Esophagus squamous epithelium (tissue), 5 donors: ENCODE data around the gene BICRAL. TPM values are rescaled to one million over a fixed set of nuclear protein-coding genes. Genes with fewer than 3 reads are reported as not detected.

Experiments
- DNase-seq: peaks from one replicate; lab custom pipeline; 2025; lab: John Stamatoyannopoulos, UW
- H3K27ac ChIP-seq, 4 donors: fragments of 200-600 bp; sonication (generic); one replicate each; pipeline ENCODE4 v1.5.1; 2016 to 2019; ENCODE audit warnings: mild to moderate bottlenecking in 1 of 4
- H3K27me3 ChIP-seq, 4 donors: fragments of 200-600 bp; sonication (generic); 1 replicate in 3 of 4; 2 replicates in 1 of 4; pipeline versions ENCODE4 v1.5.1 to v1.6.0; 2017 to 2021; ENCODE audit warnings: antibody characterized with exemption in 1 of 4
- H3K36me3 ChIP-seq, 3 donors: fragments of 200-600 bp; sonication (generic); one replicate each; pipeline ENCODE4 v1.5.1; 2016 to 2019
- H3K4me1 ChIP-seq, 3 donors: fragments of 200-600 bp; sonication (generic); one replicate each; pipeline ENCODE4 v1.5.1; 2017 to 2019
- H3K4me3 ChIP-seq, 4 donors: fragments of 200-600 bp; sonication (generic); 1 replicate in 3 of 4; 2 replicates in 1 of 4; pipeline ENCODE4 v1.5.1; 2016 to 2019; ENCODE audit warnings: mild to moderate bottlenecking in 2 of 4, moderate library complexity in 1 of 4
- H3K9me3 ChIP-seq, 3 donors: fragments of 200-600 bp; sonication (generic); one replicate each; pipeline ENCODE4 v1.5.1; 2016 to 2019
- CTCF ChIP-seq, 6 experiments: fragments of 450-650 bp in 4 of 6; fragments of 200-600 bp in 2 of 6; sonication (generic) in 2 of 6; IDR thresholded peaks; one replicate each; pipeline ENCODE4 v1.5.1; 2016 to 2019; ENCODE audit warnings: antibody characterized with exemption in 6 of 6, mild to moderate bottlenecking in 4 of 6, moderate library complexity in 4 of 6
- POLR2A ChIP-seq, 4 donors: fragments of 450-650 bp; IDR thresholded peaks; one replicate each; pipeline ENCODE4 v1.6.1; 2017; ENCODE audit warnings: antibody characterized with exemption in 4 of 4, mild to moderate bottlenecking in 4 of 4, moderate library complexity in 3 of 4
- WGBS, 2 donors: methylation state at CpG; one replicate each; pipeline ENCODE4 v1.1.5; 2018; 5-methylcytosine and 5-hydroxymethylcytosine counted together
- intact Hi-C: fragments of 100-400 bp; cut with DNase I; formaldehyde crosslinking; loops from one replicate; pipeline ENCODE4 v1.15.0; 2022
- total RNA-seq, 4 donors: library from RNA; depleted of rRNA; stranded (reverse); fragments of >200 nt; gene quantifications; one replicate each; pipeline ENCODE4 v1.1.0, GENCODE V29; 2016
- donor health status: DM: yes; HTN: yes; CAD: no.

The BICRAL gene
- total RNA-seq, 4 donors from 2014 or later, result 5.8 to 13.9 (median 8.9) TPM

GRCh38 chr6:42909835-42910234 is 128.0 kb downstream of the BICRAL start:
- no peak for DNase-seq
- Histone ChIP-seq H3K9me3 (no peaks in the 10 kb centered on the region), H3K4me3 (no peak overlapping the region), H3K27me3 (peaks cover 0 to 22% (median 0%) of the 10 kb centered on the region in 4 donors), H3K27ac (no peak overlapping the region), H3K4me1 (peaks cover 3 to 11% (median 6%) of the 10 kb centered on the region in 3 donors), H3K36me3 (no peaks in the 10 kb centered on the region)
- WGBS, 2 donors, result 82 to 100% methylated on average over 4 to 10 of the region's 10 CpGs
- intact Hi-C loops, result loop anchor here (10.0 kb wide), 1 partner anchor 235 kb away; no protein-coding TSS in a partner anchor
- TF ChIP-seq POLR2A (IDR thresholded peaks at IDR 0.05) (no peak), CTCF (IDR thresholded peaks at IDR 0.05) (no peak)

- intact Hi-C loops, result no loop called here
- H3K27me3 ChIP-seq, result peaks cover 0 to 32% (median 0%) of the 10 kb centered on the region in 4 donors
- peak overlapping the region in 3 of 4 donors; percentile 20 to 57 (median 25) for H3K4me3 ChIP-seq
- H3K4me1 ChIP-seq, result peaks cover 3 to 11% (median 6%) of the 10 kb centered on the region in 3 donors
- no peak for DNase-seq
- 34 to 63% methylated on average over 5 to 6 of the region's 49 CpGs for WGBS, 2 donors
- no peaks in the 10 kb centered on the region for H3K36me3 ChIP-seq
- no peak for TF ChIP-seq CTCF (IDR thresholded peaks at IDR 0.05)
- TF ChIP-seq POLR2A (IDR thresholded peaks at IDR 0.05), result no peak
- H3K9me3 ChIP-seq, result no peaks in the 10 kb centered on the region
- H3K27ac ChIP-seq, result no peak overlapping the region
Observed at GRCh38 chr6:42911171-42912021, 129.5 kb downstream of the BICRAL start.

- Histone ChIP-seq H3K4me1 (peaks cover 3 to 12% (median 6%) of the 10 kb centered on the region in 3 donors), H3K4me3 (no peak overlapping the region), H3K9me3 (no peaks in the 10 kb centered on the region), H3K27ac (no peak overlapping the region), H3K36me3 (no peaks in the 10 kb centered on the region), H3K27me3 (peaks cover 0 to 32% (median 0%) of the 10 kb centered on the region in 4 donors)
- intact Hi-C loops, result no loop called here
- TF ChIP-seq CTCF (IDR thresholded peaks at IDR 0.05), result no peak
- TF ChIP-seq POLR2A (IDR thresholded peaks at IDR 0.05), result no peak
- WGBS, 2 donors, result 66 to 69% methylated on average over 4 of the region's 4 CpGs
- no peak for DNase-seq
Observed at GRCh38 chr6:42914546-42914945, 132.7 kb downstream of the BICRAL start.

GRCh38 chr6:42915732-42916131 is 133.9 kb downstream of the BICRAL start, which contains the start of gene PTCRA:
Gene PTCRA, plus strand, starts transcription at chr6:42916053. Its CDS starts 17 bp downstream, at chr6:42916070.
- TF ChIP-seq POLR2A (IDR thresholded peaks at IDR 0.05) (no peak), CTCF (IDR thresholded peaks at IDR 0.05) (no peak)
- Histone ChIP-seq H3K9me3 (no peaks in the 10 kb centered on the region), H3K36me3 (no peaks in the 10 kb centered on the region), H3K27ac (no peak within 1 kb of the TSS), H3K4me1 (peaks cover 3 to 17% (median 6%) of the 10 kb centered on the region in 3 donors), H3K27me3 (peaks cover 0 to 32% (median 0%) of the 10 kb centered on the region in 4 donors), H3K4me3 (no peak within 1 kb of the TSS)
- intact Hi-C loops, result no loop called here
- no peak for DNase-seq
- WGBS, 2 donors, result 70 to 100% methylated on average over 3 to 7 of the region's 10 CpGs

GRCh38 chr6:42916288-42916687 is 134.4 kb downstream of the BICRAL start:
- DNase-seq, result no peak
- H3K4me3 ChIP-seq, result no peak overlapping the region
- H3K9me3 ChIP-seq, result no peaks in the 10 kb centered on the region
- peaks cover 0 to 28% (median 0%) of the 10 kb centered on the region in 4 donors for H3K27me3 ChIP-seq
- WGBS, 2 donors, result 100% methylated on average over 1 of the region's 1 CpG; no CpG with 5 or more reads in 1 of the 2 donors
- TF ChIP-seq POLR2A (IDR thresholded peaks at IDR 0.05) (no peak), CTCF (IDR thresholded peaks at IDR 0.05) (no peak)
- H3K4me1 ChIP-seq, result peaks cover 3 to 14% (median 6%) of the 10 kb centered on the region in 3 donors
- intact Hi-C loops, result no loop called here
- no peak overlapping the region for H3K27ac ChIP-seq
- no peaks in the 10 kb centered on the region for H3K36me3 ChIP-seq
